ENCODE data around the gene ERBB3.

The ERBB3 gene

DNA sequence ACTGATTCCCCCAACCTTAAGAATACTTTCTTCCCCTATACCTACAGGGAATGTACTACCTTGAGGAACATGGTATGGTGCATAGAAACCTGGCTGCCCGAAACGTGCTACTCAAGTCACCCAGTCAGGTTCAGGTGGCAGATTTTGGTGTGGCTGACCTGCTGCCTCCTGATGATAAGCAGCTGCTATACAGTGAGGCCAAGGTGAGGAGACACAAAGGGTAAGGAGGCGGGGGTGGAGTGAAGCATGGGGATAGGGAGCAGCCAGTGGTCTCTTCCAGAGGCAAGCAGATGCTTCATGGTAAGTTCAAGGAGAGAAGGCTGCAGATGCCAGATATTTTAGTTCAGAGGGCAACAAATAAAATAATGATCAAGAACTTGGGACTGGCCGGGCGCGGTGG is 17.8 kb downstream of the ERBB3 start:
- peaks cover 5% of the 10 kb centered on the region; the same call in 1 of the 2 replicates for H3K36me3 ChIP-seq (ENCODE audit: low read depth)
- TF ChIP-seq, protein P1, sequence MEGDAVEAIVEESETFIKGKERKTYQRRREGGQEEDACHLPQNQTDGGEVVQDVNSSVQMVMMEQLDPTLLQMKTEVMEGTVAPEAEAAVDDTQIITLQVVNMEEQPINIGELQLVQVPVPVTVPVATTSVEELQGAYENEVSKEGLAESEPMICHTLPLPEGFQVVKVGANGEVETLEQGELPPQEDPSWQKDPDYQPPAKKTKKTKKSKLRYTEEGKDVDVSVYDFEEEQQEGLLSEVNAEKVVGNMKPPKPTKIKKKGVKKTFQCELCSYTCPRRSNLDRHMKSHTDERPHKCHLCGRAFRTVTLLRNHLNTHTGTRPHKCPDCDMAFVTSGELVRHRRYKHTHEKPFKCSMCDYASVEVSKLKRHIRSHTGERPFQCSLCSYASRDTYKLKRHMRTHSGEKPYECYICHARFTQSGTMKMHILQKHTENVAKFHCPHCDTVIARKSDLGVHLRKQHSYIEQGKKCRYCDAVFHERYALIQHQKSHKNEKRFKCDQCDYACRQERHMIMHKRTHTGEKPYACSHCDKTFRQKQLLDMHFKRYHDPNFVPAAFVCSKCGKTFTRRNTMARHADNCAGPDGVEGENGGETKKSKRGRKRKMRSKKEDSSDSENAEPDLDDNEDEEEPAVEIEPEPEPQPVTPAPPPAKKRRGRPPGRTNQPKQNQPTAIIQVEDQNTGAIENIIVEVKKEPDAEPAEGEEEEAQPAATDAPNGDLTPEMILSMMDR (IDR thresholded peaks at IDR 0.05; ENCODE audit: poor library complexity, severe bottlenecking): no peak

DNA sequence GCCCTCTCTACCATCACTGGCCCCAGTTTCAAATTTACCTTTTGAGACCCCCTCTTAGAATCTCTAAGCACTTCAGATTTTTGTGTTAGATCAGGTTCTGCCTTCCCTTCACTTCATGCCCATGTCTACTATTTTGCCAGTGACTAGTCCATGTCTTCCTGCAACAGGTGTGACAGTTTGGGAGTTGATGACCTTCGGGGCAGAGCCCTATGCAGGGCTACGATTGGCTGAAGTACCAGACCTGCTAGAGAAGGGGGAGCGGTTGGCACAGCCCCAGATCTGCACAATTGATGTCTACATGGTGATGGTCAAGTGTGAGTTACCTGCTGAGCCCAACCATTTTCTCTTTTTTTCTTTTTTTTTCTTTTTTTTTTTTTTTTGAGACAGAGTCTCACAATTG is 18.6 kb downstream of the ERBB3 start:
- Histone ChIP-seq H3K4me3 (ENCODE audit: severe bottlenecking) (no peak overlapping the region), H3K9me3 (ENCODE audit: severe bottlenecking) (no peaks in the 10 kb centered on the region), H3K27ac (ENCODE audit: poor library complexity, severe bottlenecking) (no peak overlapping the region), H3K27me3 (ENCODE audit: insufficient read depth, poor library complexity, severe bottlenecking) (no peaks in the 10 kb centered on the region), H3K4me1 (ENCODE audit: insufficient read depth, poor library complexity, severe bottlenecking) (no peaks in the 10 kb centered on the region), H3K36me3 (ENCODE audit: low read depth) (peaks cover 5% of the 10 kb centered on the region; the same call in 1 of the 2 replicates)
- TF ChIP-seq, protein P1 (IDR thresholded peaks at IDR 0.05; ENCODE audit: poor library complexity, severe bottlenecking): no peak
- no peak for ATAC-seq (ENCODE audit: low read depth)
- no peak for DNase-seq (ENCODE audit: low spot score)

More for the DNA sequence above, 17.8 kb downstream of the ERBB3 start:
- Histone ChIP-seq H3K27ac (ENCODE audit: poor library complexity, severe bottlenecking) (no peak overlapping the region), H3K4me1 (ENCODE audit: insufficient read depth, poor library complexity, severe bottlenecking) (no peaks in the 10 kb centered on the region), H3K9me3 (ENCODE audit: severe bottlenecking) (no peaks in the 10 kb centered on the region), H3K27me3 (ENCODE audit: insufficient read depth, poor library complexity, severe bottlenecking) (no peaks in the 10 kb centered on the region), H3K4me3 (ENCODE audit: severe bottlenecking) (no peak overlapping the region)
- DNase-seq (ENCODE audit: low spot score) (no peak), ATAC-seq (ENCODE audit: low read depth) (no peak)

DNA sequence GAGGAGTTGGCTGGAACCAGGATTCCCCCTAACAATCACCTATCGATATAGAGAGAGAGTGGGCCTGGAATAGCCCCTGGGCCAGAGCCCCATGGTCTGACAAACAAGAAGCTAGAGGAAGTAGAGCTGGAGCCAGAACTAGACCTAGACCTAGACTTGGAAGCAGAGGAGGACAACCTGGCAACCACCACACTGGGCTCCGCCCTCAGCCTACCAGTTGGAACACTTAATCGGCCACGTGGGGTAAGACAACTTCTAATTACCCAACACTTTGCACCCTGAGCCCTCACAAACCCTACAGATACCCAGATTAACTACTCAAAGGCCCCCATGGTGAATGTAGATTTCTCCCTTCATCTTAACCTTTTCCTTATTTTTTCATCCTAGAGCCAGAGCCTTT is 19.8 kb downstream of the ERBB3 start:
- no peak overlapping the region for H3K4me3 ChIP-seq (ENCODE audit: severe bottlenecking)
- no peaks in the 10 kb centered on the region for H3K9me3 ChIP-seq (ENCODE audit: severe bottlenecking)
- TF ChIP-seq, protein P1 (IDR thresholded peaks at IDR 0.05; ENCODE audit: poor library complexity, severe bottlenecking): no peak
- H3K36me3 ChIP-seq (ENCODE audit: low read depth): peaks cover 5% of the 10 kb centered on the region; the same call in 1 of the 2 replicates
- H3K4me1 ChIP-seq (ENCODE audit: insufficient read depth, poor library complexity, severe bottlenecking): no peaks in the 10 kb centered on the region
- no peak overlapping the region for H3K27ac ChIP-seq (ENCODE audit: poor library complexity, severe bottlenecking)
- no peaks in the 10 kb centered on the region for H3K27me3 ChIP-seq (ENCODE audit: insufficient read depth, poor library complexity, severe bottlenecking)
- no peak for ATAC-seq (ENCODE audit: low read depth)
- DNase-seq (ENCODE audit: low spot score): no peak

DNA sequence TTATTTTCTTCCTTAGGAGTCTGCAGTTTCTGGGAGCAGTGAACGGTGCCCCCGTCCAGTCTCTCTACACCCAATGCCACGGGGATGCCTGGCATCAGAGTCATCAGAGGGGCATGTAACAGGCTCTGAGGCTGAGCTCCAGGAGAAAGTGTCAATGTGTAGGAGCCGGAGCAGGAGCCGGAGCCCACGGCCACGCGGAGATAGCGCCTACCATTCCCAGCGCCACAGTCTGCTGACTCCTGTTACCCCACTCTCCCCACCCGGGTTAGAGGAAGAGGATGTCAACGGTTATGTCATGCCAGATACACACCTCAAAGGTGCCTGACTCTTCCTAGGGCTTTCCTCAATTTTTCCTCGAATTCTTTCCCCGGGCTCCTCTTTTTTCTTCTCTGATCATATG is 21.1 kb downstream of the ERBB3 start:
- Histone ChIP-seq H3K36me3 (ENCODE audit: low read depth) (peaks cover 15% of the 10 kb centered on the region), H3K27ac (ENCODE audit: poor library complexity, severe bottlenecking) (no peak overlapping the region), H3K9me3 (ENCODE audit: severe bottlenecking) (no peaks in the 10 kb centered on the region), H3K4me3 (ENCODE audit: severe bottlenecking) (no peak overlapping the region), H3K27me3 (ENCODE audit: insufficient read depth, poor library complexity, severe bottlenecking) (no peaks in the 10 kb centered on the region), H3K4me1 (ENCODE audit: insufficient read depth, poor library complexity, severe bottlenecking) (peaks cover 5% of the 10 kb centered on the region)
- no peak for ATAC-seq (ENCODE audit: low read depth)
- DNase-seq (ENCODE audit: low spot score): no peak
- TF ChIP-seq, protein P1 (IDR thresholded peaks at IDR 0.05; ENCODE audit: poor library complexity, severe bottlenecking): no peak

DNA sequence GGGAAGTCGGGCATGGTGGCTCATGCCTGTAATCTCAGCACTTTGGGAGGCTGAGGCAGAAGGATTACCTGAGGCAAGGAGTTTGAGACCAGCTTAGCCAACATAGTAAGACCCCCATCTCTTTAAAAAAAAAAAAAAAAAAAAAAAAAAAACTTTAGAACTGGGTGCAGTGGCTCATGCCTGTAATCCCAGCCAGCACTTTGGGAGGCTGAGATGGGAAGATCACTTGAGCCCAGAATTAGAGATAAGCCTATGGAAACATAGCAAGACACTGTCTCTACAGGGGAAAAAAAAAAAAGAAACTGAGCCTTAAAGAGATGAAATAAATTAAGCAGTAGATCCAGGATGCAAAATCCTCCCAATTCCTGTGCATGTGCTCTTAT is 22.7 kb downstream of the ERBB3 start:
- no peak overlapping the region for H3K4me3 ChIP-seq (ENCODE audit: severe bottlenecking)
- no peak for DNase-seq (ENCODE audit: low spot score)
- TF ChIP-seq, protein P1 (IDR thresholded peaks at IDR 0.05; ENCODE audit: poor library complexity, severe bottlenecking): no peak
- H3K27me3 ChIP-seq (ENCODE audit: insufficient read depth, poor library complexity, severe bottlenecking): no peaks in the 10 kb centered on the region
- H3K4me1 ChIP-seq (ENCODE audit: insufficient read depth, poor library complexity, severe bottlenecking): peaks cover 8% of the 10 kb centered on the region
- peaks cover 31% of the 10 kb centered on the region for H3K36me3 ChIP-seq (ENCODE audit: low read depth)
- no peak for ATAC-seq (ENCODE audit: low read depth)
- H3K27ac ChIP-seq (ENCODE audit: poor library complexity, severe bottlenecking): no peak overlapping the region
- H3K9me3 ChIP-seq (ENCODE audit: severe bottlenecking): no peaks in the 10 kb centered on the region
